ENCODE results near the gene PITRM1.

Gene PITRM1

GRCh38 chr10:3169673-3170072 is 2.9 kb downstream of the PITRM1 start:
- H3K4me3 ChIP-seq (replicated peaks; ENCODE audit: insufficient read depth, low read length), result no peak overlapping the region
- H3K27ac ChIP-seq (replicated peaks), result no peak overlapping the region
- H3K27me3 ChIP-seq (ENCODE audit: insufficient read depth, poor library complexity, severe bottlenecking), result no peaks in the 10 kb centered on the region
- DNase-seq (ENCODE audit: low read depth in 1 of 2, low spot score in 1 of 2), result no peak
- TF ChIP-seq POLR2AphosphoS5 (IDR thresholded peaks at IDR 0.05; ENCODE audit: low read depth), result no peak
- TF ChIP-seq CTCF (IDR thresholded peaks at IDR 0.05; ENCODE audit: insufficient read depth, low read length), result no peak
- TF ChIP-seq SPI1 (IDR thresholded peaks at IDR 0.05; ENCODE audit: borderline replicate concordance, low read depth), result no peak
- TF ChIP-seq REST (IDR thresholded peaks at IDR 0.05; ENCODE audit: insufficient replicate concordance, low read depth), result no peak
- TF ChIP-seq GABPA (IDR thresholded peaks at IDR 0.05; ENCODE audit: low read depth), result no peak

DNA sequence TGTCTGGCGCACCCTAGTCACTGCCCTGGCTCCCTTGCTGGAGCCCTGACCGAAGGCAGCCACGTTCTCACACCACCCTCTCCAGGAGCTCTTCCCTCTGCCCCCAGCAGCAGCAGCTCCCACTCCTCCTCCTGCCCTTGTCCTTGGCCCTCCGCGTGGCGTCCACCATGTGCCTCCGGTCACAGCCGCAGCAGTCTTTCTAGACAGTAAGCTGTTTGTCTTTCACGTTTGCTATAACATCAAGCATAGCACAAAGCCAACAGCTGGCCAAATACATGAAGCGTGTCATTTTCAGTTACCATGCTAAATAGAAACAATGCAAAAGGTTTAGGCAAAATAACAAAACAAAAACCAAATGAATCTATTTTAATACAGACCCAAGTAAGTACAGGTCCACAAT is 3.3 kb downstream of the PITRM1 start:
- no peak for TF ChIP-seq SPI1 (IDR thresholded peaks at IDR 0.05; ENCODE audit: borderline replicate concordance, low read depth)
- TF ChIP-seq REST (IDR thresholded peaks at IDR 0.05; ENCODE audit: insufficient replicate concordance, low read depth), result no peak
- TF ChIP-seq CTCF (IDR thresholded peaks at IDR 0.05; ENCODE audit: insufficient read depth, low read length), result no peak
- no peak for TF ChIP-seq POLR2AphosphoS5 (IDR thresholded peaks at IDR 0.05; ENCODE audit: low read depth)
- no peak for TF ChIP-seq GABPA (IDR thresholded peaks at IDR 0.05; ENCODE audit: low read depth)
- H3K27me3 ChIP-seq (ENCODE audit: insufficient read depth, poor library complexity, severe bottlenecking), result no peaks in the 10 kb centered on the region
- no peak overlapping the region for H3K27ac ChIP-seq (replicated peaks)
- no peak overlapping the region for H3K4me3 ChIP-seq (replicated peaks; ENCODE audit: insufficient read depth, low read length)
- DNase-seq (ENCODE audit: low read depth in 1 of 2, low spot score in 1 of 2), result no peak

DNA sequence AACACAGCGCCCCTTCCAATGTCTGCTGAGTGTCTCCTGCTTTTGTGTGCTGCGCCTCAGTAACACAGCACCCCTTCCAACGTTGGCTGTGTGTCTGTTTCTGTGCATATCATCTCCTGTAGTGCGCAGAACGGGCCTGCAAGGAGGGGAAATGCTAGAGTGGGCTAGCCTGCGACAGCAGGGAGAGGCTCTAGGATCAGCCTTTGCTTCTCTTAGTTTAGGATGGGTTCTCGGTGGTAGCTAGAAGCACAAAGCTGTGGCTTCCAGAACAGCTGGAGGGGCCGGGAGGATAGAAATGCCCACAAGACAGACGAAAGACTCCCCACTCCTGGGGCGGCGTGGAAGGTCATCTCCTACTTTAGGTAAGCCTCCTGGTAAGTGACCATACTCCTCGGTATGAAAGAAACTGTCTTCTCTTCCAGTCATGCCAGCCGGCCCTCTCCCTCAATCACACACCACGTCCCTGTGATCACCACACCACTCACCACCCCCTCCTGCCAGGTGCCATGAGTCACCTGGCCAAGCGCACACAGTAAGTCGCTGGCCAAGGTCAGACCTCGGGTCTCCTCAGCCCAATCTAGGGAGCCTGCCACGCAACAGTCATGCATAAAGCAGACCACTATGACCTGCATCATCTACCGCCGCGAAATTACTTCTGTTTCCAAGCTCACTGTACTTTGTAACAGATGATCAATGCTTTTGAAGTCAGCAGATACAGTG is 4.8 kb downstream of the PITRM1 start:
- DNase-seq (ENCODE audit: low read depth in 1 of 2, low spot score in 1 of 2), result no peak
- Histone ChIP-seq H3K27me3 (ENCODE audit: insufficient read depth, poor library complexity, severe bottlenecking) (no peaks in the 10 kb centered on the region), H3K27ac (replicated peaks) (no peak overlapping the region), H3K4me3 (replicated peaks; ENCODE audit: insufficient read depth, low read length) (no peak overlapping the region)
- no peak for TF ChIP-seq POLR2AphosphoS5 (IDR thresholded peaks at IDR 0.05; ENCODE audit: low read depth)
- TF ChIP-seq SPI1 (IDR thresholded peaks at IDR 0.05; ENCODE audit: borderline replicate concordance, low read depth), result no peak
- TF ChIP-seq GABPA (IDR thresholded peaks at IDR 0.05; ENCODE audit: low read depth), result no peak
- no peak for TF ChIP-seq REST (IDR thresholded peaks at IDR 0.05; ENCODE audit: insufficient replicate concordance, low read depth)
- no peak for TF ChIP-seq CTCF (IDR thresholded peaks at IDR 0.05; ENCODE audit: insufficient read depth, low read length)
